Stimulated activated CD4-positive, alpha-beta T cell treated with anti-CD3 and anti-CD28 coated beads, Interleukin-12 subunit alpha, Interleukin-12 subunit beta, amount 100 ng/mL, for 48 hours (primary cell): Measurements from ENCODE around the gene PDCL3.
A peak's percentile ranks its signal among the peaks of the same experiment; 100 is the strongest.

ENCODE experiments used
- DNase-seq, 3 donors: peaks; one replicate each; pipeline ENCODE4 v3.0.0-alpha.2; 2020; ENCODE audit warnings: low read depth in 2 of 3, low spot score in 1 of 3

PDCL3 gene

GRCh38 chr2:100560216-100560830, 2.5 kb upstream of the PDCL3 start:
- DNase-seq: no peak

- DNase-seq: no peak
Measured at GRCh38 chr2:100561191-100561590, 1.6 kb upstream of the PDCL3 start.

GRCh38 chr2:100563407-100564247, 834 bp downstream of the PDCL3 start:
- no peak for DNase-seq

GRCh38 chr2:100568989-100569388, 6.2 kb downstream of the PDCL3 start:
- no peak for DNase-seq

GRCh38 chr2:100571668-100572067, 8.9 kb downstream of the PDCL3 start:
- DNase-seq: no peak

- no peak for DNase-seq
Measured at GRCh38 chr2:100577777-100578176, 15.0 kb downstream of the PDCL3 start.

- DNase-seq: peak in 1 of 3 donors; percentile 31
Measured at GRCh38 chr2:100580367-100581276, 17.8 kb downstream of the PDCL3 start.

- DNase-seq: no peak
Measured at GRCh38 chr2:100581277-100581612, 18.5 kb downstream of the PDCL3 start.

- no peak for DNase-seq
Measured at GRCh38 chr2:100584816-100585215, 22.0 kb downstream of the PDCL3 start.

GRCh38 chr2:100588071-100588786, 25.4 kb downstream of the PDCL3 start:
- DNase-seq: peak in 1 of 3 donors; percentile 24

GRCh38 chr2:100589527-100589926, 26.7 kb downstream of the PDCL3 start:
- DNase-seq: no peak

- no peak for DNase-seq
Measured at GRCh38 chr2:100592226-100592625, 29.4 kb downstream of the PDCL3 start.

- no peak for DNase-seq
Measured at GRCh38 chr2:100596465-100596864, 33.7 kb downstream of the PDCL3 start.

GRCh38 chr2:100599566-100599965, 36.8 kb downstream of the PDCL3 start:
- no peak for DNase-seq

- no peak for DNase-seq
Measured at GRCh38 chr2:100601661-100602060, 38.9 kb downstream of the PDCL3 start.

GRCh38 chr2:100603414-100603813, 40.6 kb downstream of the PDCL3 start:
- DNase-seq: no peak

- no peak for DNase-seq
Measured at GRCh38 chr2:100603948-100604633, 41.3 kb downstream of the PDCL3 start.

GRCh38 chr2:100606332-100606725, 43.5 kb downstream of the PDCL3 start:
- no peak for DNase-seq

GRCh38 chr2:100606726-100607343, 44.0 kb downstream of the PDCL3 start:
- DNase-seq: peak in 1 of 3 donors; percentile 50

GRCh38 chr2:100610381-100610831, 47.6 kb downstream of the PDCL3 start:
- DNase-seq: peak; percentile 63 to 65 (median 63)
